Measurements from ENCODE around the gene BCAR1.
"Not testable (repeated sequence)": the region's sequence is repeated elsewhere in the genome, so short reads cannot be mapped to it uniquely, and the experiment has no call there.

Gene BCAR1

DNA sequence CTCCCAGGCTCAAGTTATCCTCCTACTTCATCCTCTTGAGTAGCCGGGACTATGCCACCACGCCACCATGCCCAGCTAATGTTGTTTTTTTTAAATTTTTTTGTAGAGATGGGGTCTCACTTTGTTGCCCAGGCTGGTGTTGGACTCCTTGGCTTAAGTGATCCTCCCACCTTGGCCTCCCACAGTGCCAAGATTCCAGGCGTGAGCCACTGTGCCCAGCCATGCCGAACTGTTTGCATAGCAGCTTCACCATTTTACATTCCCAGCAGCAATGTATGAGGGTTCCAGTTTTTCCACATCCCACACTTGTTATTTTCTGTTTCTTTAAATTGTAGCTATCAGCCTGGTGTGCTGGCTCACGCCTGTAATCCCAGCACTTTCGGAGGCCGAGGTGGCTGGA is 34.8 kb downstream of the BCAR1 start:
- no peaks in the 10 kb centered on the region for H3K27me3 Mint-ChIP-seq
- no peaks in the 10 kb centered on the region for H3K36me3 Mint-ChIP-seq
- no peaks in the 10 kb centered on the region for H3K9me3 Mint-ChIP-seq (ENCODE audit: low read depth)
- H3K4me3 Mint-ChIP-seq = no peak overlapping the region
- H3K4me1 Mint-ChIP-seq (ENCODE audit: low read depth) = peaks cover 14% of the 10 kb centered on the region
- H3K27ac Mint-ChIP-seq = no peak overlapping the region

DNA sequence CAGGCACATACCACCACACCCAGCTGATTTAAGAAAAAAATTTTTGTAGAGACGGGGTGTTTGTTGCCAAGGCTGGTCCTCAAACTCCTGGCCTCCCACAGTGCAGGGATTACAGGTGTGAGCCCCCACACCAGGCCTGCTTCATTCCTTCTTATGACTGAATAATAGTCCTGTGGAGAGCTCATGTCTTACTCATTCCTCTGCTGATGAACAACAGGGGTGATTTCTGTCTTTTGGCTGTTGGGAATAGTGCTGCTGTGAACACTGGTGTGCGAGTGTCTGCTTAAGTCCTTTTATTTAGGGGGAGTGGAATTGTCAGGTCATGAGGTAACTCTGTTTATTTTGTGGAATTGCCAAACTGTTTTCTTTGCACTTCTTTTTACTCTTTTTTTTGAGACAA is 35.3 kb downstream of the BCAR1 start:
- peaks cover 14% of the 10 kb centered on the region for H3K4me1 Mint-ChIP-seq (ENCODE audit: low read depth)
- no peak overlapping the region for H3K4me3 Mint-ChIP-seq
- no peak overlapping the region for H3K27ac Mint-ChIP-seq
- no peaks in the 10 kb centered on the region for H3K36me3 Mint-ChIP-seq
- no peaks in the 10 kb centered on the region for H3K9me3 Mint-ChIP-seq (ENCODE audit: low read depth)
- H3K27me3 Mint-ChIP-seq = no peaks in the 10 kb centered on the region

DNA sequence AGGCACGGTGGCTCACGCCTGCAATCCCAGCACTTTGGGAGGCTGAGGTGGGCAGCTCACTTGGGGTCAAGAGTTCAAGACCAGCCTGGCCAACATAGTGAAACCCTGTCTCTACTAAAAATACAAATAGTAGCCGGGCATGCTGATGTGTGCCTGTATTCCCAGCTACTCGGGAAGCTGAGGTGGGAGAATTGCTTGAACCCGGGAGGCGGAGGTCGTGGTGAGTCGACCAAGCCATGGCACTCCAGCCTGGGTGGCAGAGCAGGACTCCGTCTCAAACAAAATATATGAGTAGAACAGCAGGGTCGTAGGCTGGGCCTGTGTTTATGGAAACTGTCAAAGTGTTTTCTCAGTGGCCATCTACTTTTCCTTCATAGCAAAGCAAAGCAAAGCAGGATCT is 40.1 kb downstream of the BCAR1 start:
- H3K9me3 Mint-ChIP-seq (ENCODE audit: low read depth); H3K27me3 Mint-ChIP-seq; H3K36me3 Mint-ChIP-seq; H3K27ac Mint-ChIP-seq; H3K4me1 Mint-ChIP-seq (ENCODE audit: low read depth); H3K4me3 Mint-ChIP-seq: not testable (repeated sequence)

DNA sequence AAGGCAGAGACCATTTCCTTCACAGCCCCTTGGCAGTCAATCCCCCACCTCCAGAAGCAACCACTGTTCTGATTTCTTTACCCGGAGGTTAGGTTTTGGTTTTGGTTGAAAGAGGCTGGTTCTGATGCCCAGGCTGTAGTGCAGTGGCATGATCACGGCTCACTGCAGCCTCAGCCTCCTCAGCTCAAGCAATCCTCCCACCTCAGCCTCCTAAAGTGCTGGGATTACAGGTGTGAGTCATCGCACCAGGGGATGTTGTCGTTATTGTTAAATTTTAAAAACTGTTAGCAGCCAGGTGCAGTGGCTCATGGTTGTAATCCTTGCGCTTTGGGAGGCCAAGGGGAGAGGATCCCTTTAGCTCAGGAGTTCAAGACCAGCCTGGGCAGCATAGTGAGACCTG is 41.5 kb downstream of the BCAR1 start:
- Mint-ChIP-seq H3K4me1 (ENCODE audit: low read depth) (no peaks in the 10 kb centered on the region), H3K27ac (no peak overlapping the region), H3K36me3 (no peaks in the 10 kb centered on the region), H3K9me3 (ENCODE audit: low read depth) (no peaks in the 10 kb centered on the region), H3K27me3 (no peaks in the 10 kb centered on the region), H3K4me3 (no peak overlapping the region)

DNA sequence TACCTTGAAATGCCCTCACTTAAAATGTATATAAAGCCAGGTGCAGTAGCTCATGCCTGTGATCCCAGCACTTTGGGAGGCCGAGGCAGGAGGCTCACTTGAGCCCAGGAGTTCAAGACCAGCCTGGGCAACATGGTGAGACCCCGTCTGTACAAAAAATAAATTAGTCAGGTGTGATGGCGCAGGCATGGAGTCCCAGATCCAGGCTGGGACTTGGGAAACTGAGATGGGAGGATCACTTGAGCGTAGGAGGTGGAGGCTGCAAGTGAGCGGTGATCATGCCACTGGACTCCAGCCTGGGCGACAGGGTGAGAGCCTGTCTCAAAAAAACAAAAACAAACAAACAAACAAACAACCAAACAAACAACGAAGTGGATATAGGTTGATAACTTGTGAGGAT is 41.9 kb downstream of the BCAR1 start:
- not testable (repeated sequence) for H3K36me3 Mint-ChIP-seq; H3K9me3 Mint-ChIP-seq (ENCODE audit: low read depth); H3K4me3 Mint-ChIP-seq; H3K4me1 Mint-ChIP-seq (ENCODE audit: low read depth); H3K27me3 Mint-ChIP-seq; H3K27ac Mint-ChIP-seq

DNA sequence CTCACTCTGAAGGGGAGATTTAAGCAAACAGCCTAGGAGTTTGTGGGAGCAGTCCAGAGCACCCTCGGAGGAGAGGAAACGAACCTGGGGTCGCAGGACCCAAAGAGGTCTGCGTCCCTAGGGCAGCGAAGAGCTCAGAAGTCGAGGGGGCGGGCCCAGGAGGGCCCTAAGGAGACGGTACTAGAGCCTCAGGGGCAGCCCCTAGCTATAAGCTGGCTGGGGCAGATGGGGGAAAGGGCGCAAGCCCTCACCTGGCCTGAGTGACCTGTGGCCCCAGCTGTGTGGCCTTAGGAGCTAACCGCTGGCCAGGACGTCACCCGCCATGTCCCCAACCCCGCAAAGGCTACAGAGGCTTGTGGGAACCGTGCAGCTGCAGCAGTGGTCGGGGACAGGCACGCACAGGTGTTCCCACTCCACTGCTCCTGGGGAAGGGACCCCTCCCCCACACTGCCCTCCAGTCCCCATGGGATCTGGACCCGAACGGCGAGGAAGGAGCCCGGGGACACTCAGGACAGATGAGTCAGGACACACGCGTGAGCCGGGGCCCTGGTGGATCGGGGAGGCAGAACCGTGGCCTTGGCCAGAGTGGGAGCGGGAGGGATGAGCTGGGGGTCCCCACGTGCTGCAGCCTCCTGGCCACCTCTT is 42.4 kb downstream of the BCAR1 start:
- Mint-ChIP-seq H3K9me3 (ENCODE audit: low read depth) (no peaks in the 10 kb centered on the region), H3K36me3 (no peaks in the 10 kb centered on the region), H3K4me3 (no peak overlapping the region), H3K27ac (no peak overlapping the region), H3K4me1 (ENCODE audit: low read depth) (no peaks in the 10 kb centered on the region), H3K27me3 (no peaks in the 10 kb centered on the region)

DNA sequence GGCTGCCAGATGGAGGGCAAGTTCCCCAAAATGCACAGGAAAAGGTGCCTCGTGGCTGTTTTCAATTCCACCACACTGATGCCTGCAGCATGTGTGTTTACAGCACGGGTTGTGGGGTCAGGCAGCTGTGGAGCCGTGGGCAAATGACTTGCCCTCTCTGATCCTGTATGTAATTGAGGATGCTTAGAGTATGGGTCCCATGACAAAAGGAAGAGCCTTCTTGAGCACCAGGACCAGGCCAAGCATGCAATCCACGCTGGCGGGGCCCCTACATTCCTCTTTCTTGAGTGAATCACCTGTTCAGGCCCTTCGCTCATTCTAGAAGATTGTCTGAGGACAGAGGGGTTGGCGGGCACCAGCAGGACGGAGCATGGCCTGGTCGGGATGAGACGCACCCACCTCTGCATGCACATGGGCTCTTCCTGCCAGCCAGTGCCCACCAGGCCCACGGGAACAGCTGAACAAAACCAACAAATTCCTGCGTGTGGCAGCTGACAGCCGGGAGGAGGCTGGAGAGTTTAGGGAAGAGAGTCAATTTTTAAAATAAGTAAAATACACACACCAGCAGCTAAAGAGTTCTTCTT is 43.1 kb downstream of the BCAR1 start:
- no peak overlapping the region for H3K4me3 Mint-ChIP-seq
- H3K27me3 Mint-ChIP-seq = no peaks in the 10 kb centered on the region
- no peaks in the 10 kb centered on the region for H3K9me3 Mint-ChIP-seq (ENCODE audit: low read depth)
- H3K4me1 Mint-ChIP-seq (ENCODE audit: low read depth) = no peaks in the 10 kb centered on the region
- no peak overlapping the region for H3K27ac Mint-ChIP-seq
- no peaks in the 10 kb centered on the region for H3K36me3 Mint-ChIP-seq

DNA sequence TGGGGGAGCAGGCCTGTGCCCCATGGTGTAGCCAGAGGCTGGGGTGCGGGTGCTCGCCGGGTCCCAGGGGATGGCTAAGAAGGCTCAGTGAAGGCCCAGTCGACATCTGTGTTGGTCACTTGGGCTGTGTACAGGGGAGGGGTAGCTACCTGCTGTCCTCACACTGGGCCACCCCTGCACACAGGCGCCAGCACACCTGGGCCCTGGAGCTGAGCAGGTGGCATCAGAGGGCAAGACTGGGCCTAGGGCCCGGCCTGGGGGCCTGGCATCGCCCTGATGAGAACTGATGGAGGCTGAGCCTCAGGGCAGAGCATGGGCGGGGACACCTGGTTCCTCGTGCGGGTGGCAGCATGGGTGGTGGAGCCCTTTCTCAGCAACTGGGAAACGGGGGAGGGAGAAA is 43.6 kb downstream of the BCAR1 start:
- Mint-ChIP-seq H3K27ac (no peak overlapping the region), H3K36me3 (no peaks in the 10 kb centered on the region), H3K27me3 (no peaks in the 10 kb centered on the region), H3K4me3 (no peak overlapping the region), H3K9me3 (ENCODE audit: low read depth) (no peaks in the 10 kb centered on the region), H3K4me1 (ENCODE audit: low read depth) (no peaks in the 10 kb centered on the region)

DNA sequence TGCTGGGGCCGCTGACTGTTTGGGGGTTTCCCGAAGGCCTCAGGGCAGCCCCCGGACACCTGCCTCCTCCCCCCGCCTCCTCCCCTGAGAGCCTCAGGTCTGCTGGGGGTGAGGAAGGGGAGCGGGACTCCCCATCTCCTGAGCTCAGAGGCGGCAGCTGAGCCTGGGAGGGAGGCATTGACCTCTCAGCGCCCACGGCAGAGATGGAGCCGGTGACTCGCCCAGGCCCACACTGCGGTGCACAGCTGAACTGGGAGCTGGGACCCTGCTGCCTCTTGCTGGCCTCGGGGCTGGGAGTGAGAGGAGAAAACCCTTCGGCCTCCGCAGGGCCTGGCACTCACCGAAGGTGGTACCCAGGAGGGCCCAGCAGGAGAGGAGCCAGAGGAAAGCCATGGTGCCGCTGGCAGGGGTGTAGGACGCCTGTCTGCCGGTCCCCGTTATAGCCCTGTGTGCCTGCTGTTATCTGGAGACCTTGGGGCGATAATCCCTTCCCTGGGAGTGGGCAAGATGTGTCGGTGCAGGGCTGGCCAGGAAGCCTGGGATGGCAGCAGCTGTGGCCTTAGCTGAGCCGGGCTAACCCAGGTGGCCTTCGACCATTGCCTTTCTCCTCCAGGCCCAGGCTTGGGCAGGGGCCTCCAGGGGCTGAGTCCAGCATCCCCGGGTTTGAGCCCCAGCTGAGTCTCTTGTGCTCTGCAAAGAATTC is 44.5 kb downstream of the BCAR1 start, which contains the start of gene CTRB2:
Gene CTRB2 (minus strand): TSS at position 413 of the 703 bp plus-strand sequence. CDS start 20 bp downstream, at position 393.
- Mint-ChIP-seq H3K4me3 (no peak within 1 kb of the TSS), H3K27ac (no peak within 1 kb of the TSS), H3K27me3 (no peaks in the 10 kb centered on the region), H3K4me1 (ENCODE audit: low read depth) (peaks cover 2% of the 10 kb centered on the region), H3K36me3 (no peaks in the 10 kb centered on the region), H3K9me3 (ENCODE audit: low read depth) (no peaks in the 10 kb centered on the region)

DNA sequence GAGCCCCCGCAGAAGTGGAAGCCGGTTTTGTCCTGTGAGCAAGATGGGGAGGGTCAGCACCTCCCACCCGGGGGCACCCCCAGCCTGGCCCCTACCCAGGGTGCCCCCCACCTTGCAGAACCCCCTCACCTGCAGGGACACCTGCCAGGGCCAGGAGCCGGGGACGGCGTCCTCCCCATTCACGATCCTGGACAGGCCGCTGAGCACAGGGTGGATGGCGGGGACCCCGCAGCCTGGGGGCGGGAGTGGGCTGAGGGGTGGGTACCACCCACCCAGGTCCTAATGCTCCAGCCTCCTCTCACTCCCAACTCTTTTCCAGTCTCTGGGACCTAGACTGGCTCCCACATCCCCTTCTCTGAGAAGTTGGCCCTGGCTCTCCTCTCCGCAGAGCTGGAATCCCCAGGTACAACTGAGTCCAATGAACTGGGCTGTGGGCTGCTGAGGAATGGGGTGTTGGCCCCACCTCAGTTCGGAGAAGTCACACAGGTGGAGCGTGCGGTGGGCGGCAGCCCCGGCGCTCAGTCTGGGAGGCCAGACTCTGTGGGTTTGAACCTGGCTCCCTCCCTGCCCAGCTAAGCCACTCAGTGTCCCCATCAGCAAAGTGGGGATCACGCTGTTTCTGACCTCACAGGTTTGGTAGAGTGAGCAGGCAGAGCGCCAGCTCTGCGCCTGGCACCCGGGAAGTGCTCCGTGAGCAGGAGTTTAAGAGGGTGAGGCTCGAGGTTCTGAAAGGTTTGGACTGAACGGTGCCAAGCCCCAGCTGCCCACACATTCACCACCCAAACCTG is 45.3 kb downstream of the BCAR1 start:
- H3K4me1 Mint-ChIP-seq (ENCODE audit: low read depth); H3K36me3 Mint-ChIP-seq; H3K9me3 Mint-ChIP-seq (ENCODE audit: low read depth); H3K4me3 Mint-ChIP-seq; H3K27ac Mint-ChIP-seq; H3K27me3 Mint-ChIP-seq: not testable (repeated sequence)

DNA sequence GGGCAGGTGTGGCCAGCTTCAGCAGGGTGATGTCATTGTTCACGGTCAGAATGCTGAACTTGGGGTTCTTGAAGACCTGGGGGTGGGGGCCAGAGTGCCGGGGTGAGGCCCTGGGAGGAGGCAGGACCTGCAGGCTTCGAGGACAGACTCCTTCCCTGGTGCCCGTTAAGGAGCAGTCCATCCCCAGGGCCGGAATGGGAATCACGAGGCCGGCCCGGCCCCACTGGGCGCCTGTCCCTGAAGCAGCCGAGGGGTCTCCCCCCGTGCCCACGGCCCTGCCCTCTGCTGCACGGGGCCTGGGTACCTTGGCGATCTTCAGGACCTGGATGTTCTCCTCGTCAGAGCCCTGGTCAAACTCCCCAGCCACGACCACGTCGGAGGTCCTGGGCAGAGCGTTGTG is 46.0 kb downstream of the BCAR1 start:
- not testable (repeated sequence) for H3K27me3 Mint-ChIP-seq

DNA sequence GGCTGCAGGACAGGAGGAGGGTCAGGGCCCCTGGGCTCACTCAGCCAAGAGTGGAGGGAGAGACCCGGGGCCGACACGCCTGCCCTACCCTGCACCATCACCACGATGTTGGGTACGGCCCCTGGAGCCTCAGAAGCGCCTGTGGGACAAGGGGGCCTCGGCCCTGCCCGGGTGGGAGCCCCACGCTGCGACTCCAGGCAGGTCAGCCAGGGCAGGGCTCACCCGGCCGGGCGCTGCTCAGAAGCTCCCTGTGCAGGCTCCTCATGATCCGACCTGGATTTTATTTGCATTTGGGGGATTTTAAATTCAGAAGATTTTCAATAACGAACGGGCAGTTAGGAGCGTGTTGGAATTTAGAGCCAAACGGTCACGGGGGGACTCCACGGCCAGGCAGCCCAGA is 46.5 kb downstream of the BCAR1 start:
- not testable (repeated sequence) for H3K4me3 Mint-ChIP-seq; H3K36me3 Mint-ChIP-seq; H3K9me3 Mint-ChIP-seq (ENCODE audit: low read depth); H3K27me3 Mint-ChIP-seq; H3K27ac Mint-ChIP-seq
- peaks cover 15% of the 10 kb centered on the region for H3K4me1 Mint-ChIP-seq (ENCODE audit: low read depth)

More for the DNA sequence above, 46.0 kb downstream of the BCAR1 start:
- not testable (repeated sequence) for H3K4me3 Mint-ChIP-seq; H3K9me3 Mint-ChIP-seq (ENCODE audit: low read depth); H3K36me3 Mint-ChIP-seq; H3K27ac Mint-ChIP-seq
- peaks cover 13% of the 10 kb centered on the region for H3K4me1 Mint-ChIP-seq (ENCODE audit: low read depth)

DNA sequence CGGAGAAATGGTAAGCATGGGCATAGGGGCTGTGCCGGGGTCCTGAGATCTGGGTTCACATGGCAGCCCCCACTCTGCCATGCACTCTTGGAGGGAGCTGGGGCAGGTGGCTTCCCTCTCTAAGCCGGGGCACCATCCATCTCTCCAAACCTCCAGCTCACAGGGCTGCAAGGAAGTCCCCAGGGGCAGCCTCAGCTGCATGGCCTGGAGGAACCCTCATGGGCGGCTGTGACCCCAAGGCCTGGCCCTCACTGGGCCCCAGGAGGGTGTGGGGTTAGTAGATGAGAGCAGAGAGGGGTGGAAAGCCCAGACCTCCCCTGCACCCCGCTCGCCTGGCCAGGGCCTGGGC is 47.0 kb downstream of the BCAR1 start:
- Mint-ChIP-seq H3K27me3 (no peaks in the 10 kb centered on the region), H3K36me3 (no peaks in the 10 kb centered on the region)

DNA sequence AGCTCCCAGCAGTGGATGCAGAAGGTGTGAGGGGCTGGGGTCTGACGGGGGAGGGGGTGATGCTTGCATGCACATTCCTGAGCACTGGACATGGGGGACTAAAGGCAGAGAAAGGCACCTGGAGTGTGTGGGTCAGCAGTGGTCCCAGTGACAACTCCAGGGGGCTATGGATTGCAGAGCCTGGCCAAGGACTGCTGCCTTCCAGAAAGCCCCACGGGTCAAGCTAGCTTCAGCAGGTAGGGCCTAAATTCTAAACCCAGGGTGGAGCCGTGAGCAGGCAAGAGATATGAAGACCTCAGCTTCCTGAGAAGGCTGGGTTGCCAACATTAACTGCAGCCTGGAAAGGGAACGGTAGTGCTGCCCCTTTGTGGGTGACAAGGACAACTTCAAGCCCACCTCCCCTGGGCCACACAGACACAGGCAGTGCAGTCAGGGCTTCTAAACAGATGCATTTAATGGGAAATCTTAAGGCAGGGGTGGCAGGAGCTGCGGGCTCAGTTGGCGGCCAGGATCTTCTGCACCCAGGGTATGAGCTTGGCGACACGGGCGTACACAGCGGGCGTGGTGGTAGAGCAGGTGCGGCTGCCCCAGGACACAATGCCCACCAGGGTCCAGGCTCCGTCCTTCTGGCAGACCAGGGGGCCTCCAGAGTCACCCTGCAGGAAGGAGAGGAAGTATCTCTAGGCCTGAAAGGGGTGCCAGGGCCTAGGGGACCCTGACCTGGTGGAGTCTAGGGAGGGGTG is 47.6 kb downstream of the BCAR1 start:
- Mint-ChIP-seq H3K4me1 (ENCODE audit: low read depth) (peaks cover 17% of the 10 kb centered on the region), H3K27ac (no peak overlapping the region), H3K27me3 (no peaks in the 10 kb centered on the region), H3K9me3 (ENCODE audit: low read depth) (no peaks in the 10 kb centered on the region), H3K36me3 (no peaks in the 10 kb centered on the region), H3K4me3 (no peak overlapping the region)

More for the DNA sequence above, 47.0 kb downstream of the BCAR1 start:
- no peaks in the 10 kb centered on the region for H3K9me3 Mint-ChIP-seq (ENCODE audit: low read depth)
- peaks cover 16% of the 10 kb centered on the region for H3K4me1 Mint-ChIP-seq (ENCODE audit: low read depth)
- H3K27ac Mint-ChIP-seq = no peak overlapping the region
- no peak overlapping the region for H3K4me3 Mint-ChIP-seq

DNA sequence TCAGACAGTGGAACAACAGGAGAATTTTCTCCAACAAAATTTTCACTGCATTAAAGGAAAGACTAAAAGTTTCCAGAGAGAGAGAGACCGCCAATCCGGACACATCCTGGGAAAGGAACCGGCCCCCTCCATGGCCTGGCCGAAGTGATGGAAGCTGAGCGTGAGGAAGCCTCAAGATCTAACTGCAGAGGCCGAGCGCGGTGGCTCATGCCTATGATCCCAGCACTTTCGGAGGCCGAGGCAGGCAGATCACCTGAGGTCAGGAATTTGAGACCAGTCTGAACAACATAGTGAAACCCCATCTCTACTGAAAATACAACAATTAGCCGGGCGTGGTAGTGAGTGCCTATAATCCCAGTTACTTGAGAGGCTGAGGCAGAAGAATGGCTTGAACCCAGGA is 48.3 kb downstream of the BCAR1 start:
- peaks cover 17% of the 10 kb centered on the region for H3K4me1 Mint-ChIP-seq (ENCODE audit: low read depth)
- H3K27me3 Mint-ChIP-seq = peaks cover 4% of the 10 kb centered on the region
- no peaks in the 10 kb centered on the region for H3K9me3 Mint-ChIP-seq (ENCODE audit: low read depth)
- no peak overlapping the region for H3K27ac Mint-ChIP-seq
- no peaks in the 10 kb centered on the region for H3K36me3 Mint-ChIP-seq
- H3K4me3 Mint-ChIP-seq = no peak overlapping the region
